OCI-LY3 (cell line): Measurements from ENCODE around the gene OR3A1.
"Not testable (repeated sequence)": the region's sequence is repeated elsewhere in the genome, so short reads cannot be mapped to it uniquely, and the experiment has no call there.

Source experiments
- CTCF ChIP-seq: fragments of 200-600, 300-600 bp; sonication (generic); IDR thresholded peaks from 2 replicates; pipeline ENCODE4 v1.5.1; 2014; ENCODE audit warnings: antibody characterized with exemption, low read length, low read depth
- EZH2phosphoT487 ChIP-seq: fragments of 200-600 bp; shearing (Covaris generic); IDR thresholded peaks from 2 replicates; pipeline ENCODE4 v1.6.1; 2018; ENCODE audit warnings: antibody characterized with exemption, mixed run types, low read depth

- not testable (repeated sequence) for TF ChIP-seq CTCF, EZH2phosphoT487
Observed at GRCh38 chr17:3249013-3249412, 49.1 kb downstream of the OR3A1 start.
